BE2C (cell line): ENCODE measurements around the gene RBM25.
"Not testable (repeated sequence)": the region's sequence is repeated elsewhere in the genome, so short reads cannot be mapped to it uniquely, and the experiment has no call there.

Source experiments
- DNase-seq: peaks from one replicate; pipeline ENCODE4 v3.0.0-alpha.2; 2020
- H3K27me3 ChIP-seq: fragments of 250-450 bp; sonication (Bioruptor Pico); 2 replicates; pipeline ENCODE4 v1.5.1; 2020; ENCODE audit warnings: mild to moderate bottlenecking
- H3K36me3 ChIP-seq: fragments of 250-450 bp; sonication (Bioruptor Pico); 2 replicates; pipeline ENCODE4 v1.5.1; 2020; ENCODE audit warnings: mild to moderate bottlenecking
- H3K4me1 ChIP-seq: fragments of 250-450 bp; sonication (Bioruptor Pico); 2 replicates; pipeline ENCODE4 v1.5.1; 2020
- H3K4me3 ChIP-seq: 2 replicates; pipeline ENCODE4 v1.5.1; 2011; ENCODE audit warnings: low read depth, low read length
- H3K9me3 ChIP-seq: fragments of 250-450 bp; sonication (Bioruptor Pico); 2 replicates; pipeline ENCODE4 v1.5.1; 2020
- TF ChIP-seq, protein P1 (sequence below): IDR thresholded peaks from 2 replicates; pipeline ENCODE4 v1.5.1; 2012; ENCODE audit warnings: mild to moderate bottlenecking, low read depth, low read length

Gene RBM25

DNA sequence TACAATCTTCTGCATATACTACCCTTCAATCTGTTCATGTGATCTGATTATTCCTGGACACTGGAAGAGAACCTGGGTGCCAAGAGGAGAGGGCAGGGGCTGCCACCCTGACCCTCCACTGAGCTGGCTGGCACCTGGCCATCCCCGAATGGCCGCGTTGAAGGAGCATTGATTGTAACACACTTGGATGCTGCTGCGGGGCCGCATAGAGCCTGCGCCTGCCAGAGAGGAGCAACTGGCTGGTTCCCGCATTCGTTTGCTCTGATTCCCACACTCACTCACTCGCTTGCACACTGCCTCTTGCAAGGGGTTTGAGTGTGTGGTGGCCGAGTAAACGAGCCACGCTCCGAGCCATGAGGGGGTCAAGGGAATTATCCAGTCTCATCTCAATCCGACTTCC is 110.4 kb downstream of the RBM25 start:
- H3K27me3 ChIP-seq: no peaks in the 10 kb centered on the region
- TF ChIP-seq, protein P1, sequence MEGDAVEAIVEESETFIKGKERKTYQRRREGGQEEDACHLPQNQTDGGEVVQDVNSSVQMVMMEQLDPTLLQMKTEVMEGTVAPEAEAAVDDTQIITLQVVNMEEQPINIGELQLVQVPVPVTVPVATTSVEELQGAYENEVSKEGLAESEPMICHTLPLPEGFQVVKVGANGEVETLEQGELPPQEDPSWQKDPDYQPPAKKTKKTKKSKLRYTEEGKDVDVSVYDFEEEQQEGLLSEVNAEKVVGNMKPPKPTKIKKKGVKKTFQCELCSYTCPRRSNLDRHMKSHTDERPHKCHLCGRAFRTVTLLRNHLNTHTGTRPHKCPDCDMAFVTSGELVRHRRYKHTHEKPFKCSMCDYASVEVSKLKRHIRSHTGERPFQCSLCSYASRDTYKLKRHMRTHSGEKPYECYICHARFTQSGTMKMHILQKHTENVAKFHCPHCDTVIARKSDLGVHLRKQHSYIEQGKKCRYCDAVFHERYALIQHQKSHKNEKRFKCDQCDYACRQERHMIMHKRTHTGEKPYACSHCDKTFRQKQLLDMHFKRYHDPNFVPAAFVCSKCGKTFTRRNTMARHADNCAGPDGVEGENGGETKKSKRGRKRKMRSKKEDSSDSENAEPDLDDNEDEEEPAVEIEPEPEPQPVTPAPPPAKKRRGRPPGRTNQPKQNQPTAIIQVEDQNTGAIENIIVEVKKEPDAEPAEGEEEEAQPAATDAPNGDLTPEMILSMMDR: no peak
- H3K36me3 ChIP-seq: peaks cover 8% of the 10 kb centered on the region
- no peak overlapping the region for H3K4me3 ChIP-seq
- H3K9me3 ChIP-seq: no peaks in the 10 kb centered on the region
- no peak for DNase-seq
- no peaks in the 10 kb centered on the region for H3K4me1 ChIP-seq

DNA sequence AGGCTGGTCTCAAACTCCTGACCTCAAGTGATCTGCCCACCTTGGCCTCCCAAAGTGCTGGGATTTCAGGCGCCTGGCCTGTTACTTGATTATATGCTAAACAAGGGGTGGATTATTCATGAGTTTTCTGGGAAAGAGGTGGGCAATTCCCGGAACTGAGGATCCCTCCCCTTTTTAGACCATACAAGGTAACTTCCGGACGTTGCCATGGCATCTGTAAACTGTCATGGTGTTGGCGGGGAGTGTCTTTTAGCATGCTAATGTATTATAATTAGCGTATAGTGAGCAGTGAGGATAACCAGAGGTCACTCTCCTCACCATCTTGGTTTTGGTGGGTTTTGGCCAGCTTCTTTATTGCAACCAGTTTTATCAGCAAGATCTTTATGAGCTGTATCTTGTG is 111.5 kb downstream of the RBM25 start:
- H3K4me1 ChIP-seq, DNase-seq, H3K9me3 ChIP-seq, H3K27me3 ChIP-seq, H3K4me3 ChIP-seq: not testable (repeated sequence)
- peaks cover 14% of the 10 kb centered on the region for H3K36me3 ChIP-seq

DNA sequence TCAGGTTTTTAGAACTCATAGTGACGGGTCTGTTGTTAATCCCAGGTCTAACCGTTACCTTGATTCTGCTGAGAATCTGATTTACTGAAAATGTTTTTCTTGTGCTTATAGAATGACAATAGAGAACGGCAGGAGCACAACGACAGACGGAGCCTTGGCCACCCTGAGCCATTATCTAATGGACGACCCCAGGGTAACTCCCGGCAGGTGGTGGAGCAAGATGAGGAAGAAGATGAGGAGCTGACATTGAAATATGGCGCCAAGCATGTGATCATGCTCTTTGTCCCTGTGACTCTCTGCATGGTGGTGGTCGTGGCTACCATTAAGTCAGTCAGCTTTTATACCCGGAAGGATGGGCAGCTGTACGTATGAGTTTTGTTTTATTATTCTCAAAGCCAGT is 112.4 kb downstream of the RBM25 start:
- Histone ChIP-seq H3K4me3 (no peak overlapping the region), H3K4me1 (no peaks in the 10 kb centered on the region), H3K36me3 (peaks cover 14% of the 10 kb centered on the region), H3K27me3 (no peaks in the 10 kb centered on the region), H3K9me3 (no peaks in the 10 kb centered on the region)
- TF ChIP-seq, protein P1: no peak
- no peak for DNase-seq

DNA sequence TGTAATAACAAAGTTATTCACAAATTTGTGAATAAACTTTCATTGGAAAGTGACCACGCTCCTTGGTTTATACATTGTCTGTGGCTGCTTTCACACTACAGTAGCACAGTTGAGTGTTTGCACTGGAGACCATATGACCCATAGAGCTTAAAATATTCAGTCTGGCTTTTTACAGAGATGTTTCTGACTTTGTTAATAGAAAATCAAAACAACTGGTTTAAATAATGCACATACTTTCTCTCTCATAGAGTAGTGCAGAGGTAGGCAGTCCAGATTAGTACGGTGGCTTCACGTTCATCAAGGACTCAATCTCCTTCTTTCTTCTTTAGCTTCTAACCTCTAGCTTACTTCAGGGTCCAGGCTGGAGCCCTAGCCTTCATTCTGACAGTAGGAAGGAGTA is 114.2 kb downstream of the RBM25 start:
- DNase-seq: no peak
- Histone ChIP-seq H3K4me1 (no peaks in the 10 kb centered on the region), H3K9me3 (no peaks in the 10 kb centered on the region), H3K27me3 (no peaks in the 10 kb centered on the region), H3K36me3 (peaks cover 14% of the 10 kb centered on the region), H3K4me3 (no peak overlapping the region)
- TF ChIP-seq, protein P1: no peak

DNA sequence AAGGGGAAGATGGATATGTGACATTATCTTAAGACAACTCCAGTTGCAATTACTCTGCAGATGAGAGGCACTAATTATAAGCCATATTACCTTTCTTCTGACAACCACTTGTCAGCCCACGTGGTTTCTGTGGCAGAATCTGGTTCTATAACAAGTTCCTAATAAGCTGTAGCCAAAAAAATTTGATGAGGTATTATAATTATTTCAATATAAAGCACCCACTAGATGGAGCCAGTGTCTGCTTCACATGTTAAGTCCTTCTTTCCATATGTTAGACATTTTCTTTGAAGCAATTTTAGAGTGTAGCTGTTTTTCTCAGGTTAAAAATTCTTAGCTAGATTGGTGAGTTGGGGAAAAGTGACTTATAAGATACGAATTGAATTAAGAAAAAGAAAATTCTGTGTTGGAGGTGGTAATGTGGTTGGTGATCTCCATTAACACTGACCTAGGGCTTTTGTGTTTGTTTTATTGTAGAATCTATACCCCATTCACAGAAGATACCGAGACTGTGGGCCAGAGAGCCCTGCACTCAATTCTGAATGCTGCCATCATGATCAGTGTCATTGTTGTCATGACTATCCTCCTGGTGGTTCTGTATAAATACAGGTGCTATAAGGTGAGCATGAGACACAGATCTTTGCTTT is 114.9 kb downstream of the RBM25 start:
- TF ChIP-seq, protein P1: peak; percentile 69

More for the DNA sequence above, 114.9 kb downstream of the RBM25 start:
- DNase-seq: peak; percentile 13
- Histone ChIP-seq H3K36me3 (peaks cover 14% of the 10 kb centered on the region), H3K4me3 (no peak overlapping the region), H3K27me3 (no peaks in the 10 kb centered on the region), H3K4me1 (no peaks in the 10 kb centered on the region), H3K9me3 (no peaks in the 10 kb centered on the region)
